Suprapubic skin (tissue), 4 donors: Measurements from ENCODE around the gene TRIM4. TPM values are rescaled to one million over a fixed set of nuclear protein-coding genes. Genes with fewer than 3 reads are reported as not detected.

Experiments
- DNase-seq, 2 donors: peaks; one replicate each; pipeline ENCODE4 v3.0.0-alpha.2; 2019; ENCODE audit warnings: low spot score in 2 of 2
- H3K27ac ChIP-seq: fragments of 200-600 bp; sonication (generic); one replicate; pipeline ENCODE4 v1.5.1; 2019
- H3K27me3 ChIP-seq: fragments of 200-600 bp; sonication (generic); one replicate; pipeline ENCODE4 v1.5.1; 2019
- H3K36me3 ChIP-seq: fragments of 200-600 bp; sonication (generic); one replicate; pipeline ENCODE4 v1.5.1; 2019
- H3K4me1 ChIP-seq: fragments of 200-600 bp; sonication (generic); one replicate; pipeline ENCODE4 v1.5.1; 2019
- H3K4me3 ChIP-seq: fragments of 200-600 bp; sonication (generic); one replicate; pipeline ENCODE4 v1.5.1; 2019; ENCODE audit warnings: mild to moderate bottlenecking
- H3K9me3 ChIP-seq: fragments of 200-600 bp; sonication (generic); one replicate; pipeline ENCODE4 v1.5.1; 2019
- CTCF ChIP-seq, 2 donors: fragments of 200-600 bp in 1 of 2; fragments of 450-650 bp in 1 of 2; sonication (generic) in 1 of 2; IDR thresholded peaks; one replicate each; pipeline ENCODE4 v1.5.1; 2016 to 2019; ENCODE audit warnings: antibody characterized with exemption in 2 of 2, mild to moderate bottlenecking in 1 of 2, moderate library complexity in 1 of 2
- EP300 ChIP-seq: sonication (generic); formaldehyde crosslinking; IDR thresholded peaks from one replicate; pipeline ENCODE4 v1.6.1; 2017; ENCODE audit warnings: antibody characterized with exemption
- POLR2A ChIP-seq, 2 donors: fragments of 450-650 bp; IDR thresholded peaks; one replicate each; pipeline ENCODE4 v1.6.1; 2017; ENCODE audit warnings: antibody characterized with exemption in 2 of 2, mild to moderate bottlenecking in 2 of 2, moderate library complexity in 2 of 2
- POLR2AphosphoS5 ChIP-seq, 3 donors: sonication (generic); formaldehyde crosslinking; IDR thresholded peaks; one replicate each; pipeline ENCODE4 v1.6.1; 2017; ENCODE audit warnings: antibody characterized with exemption in 3 of 3
- WGBS: methylation state at CpG from one replicate; pipeline ENCODE4 v1.1.5; 2018; 5-methylcytosine and 5-hydroxymethylcytosine counted together
- total RNA-seq, 4 donors: library from RNA; depleted of rRNA; stranded (reverse); fragments of >200 nt; gene quantifications; one replicate each; pipeline ENCODE4 v1.1.0, GENCODE V29; 2016

Gene TRIM4
- total RNA-seq, 4 donors from 2014 or later, result 40.2 to 56.7 (median 50.8) TPM

- Histone ChIP-seq H3K27ac (no peak overlapping the region), H3K9me3 (no peaks in the 10 kb centered on the region), H3K36me3 (no peaks in the 10 kb centered on the region), H3K4me3 (no peak overlapping the region), H3K4me1 (no peaks in the 10 kb centered on the region), H3K27me3 (no peaks in the 10 kb centered on the region)
- TF ChIP-seq POLR2A (IDR thresholded peaks at IDR 0.05) (no peak), POLR2AphosphoS5 (IDR thresholded peaks at IDR 0.05) (no peak), EP300 (no peak), CTCF (IDR thresholded peaks at IDR 0.05) (no peak)
- 52% methylated on average over 6 of the region's 6 CpGs for WGBS
- no peak for DNase-seq
Measured at GRCh38 chr7:99848420-99849216, 70.7 kb downstream of the TRIM4 start.

DNA sequence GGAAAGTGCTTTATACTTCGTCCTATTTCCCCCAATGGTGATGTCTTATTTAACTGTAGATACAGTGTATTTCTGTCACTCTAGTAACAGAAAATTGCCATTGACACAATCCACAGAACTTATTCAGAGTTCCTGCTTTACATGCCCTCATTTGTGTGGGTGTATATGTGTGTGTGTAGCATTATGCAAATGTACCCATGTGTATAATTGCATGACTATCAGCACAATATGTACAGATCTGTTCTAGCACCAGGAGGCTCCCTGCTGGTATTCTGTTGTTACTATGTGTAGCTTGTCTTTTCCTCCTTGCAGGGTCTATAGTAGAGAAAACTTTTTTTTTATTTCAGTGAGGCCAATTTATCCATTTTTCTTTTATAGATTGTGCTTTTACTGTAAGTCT lies 75.0 kb downstream of the TRIM4 start:
- no peak for TF ChIP-seq POLR2AphosphoS5 (IDR thresholded peaks at IDR 0.05)
- TF ChIP-seq EP300, result no peak
- no peak for TF ChIP-seq POLR2A (IDR thresholded peaks at IDR 0.05)
- no peak for TF ChIP-seq CTCF (IDR thresholded peaks at IDR 0.05)
- peaks cover 6% of the 10 kb centered on the region for H3K4me1 ChIP-seq
- no peak overlapping the region for H3K27ac ChIP-seq
- 64% methylated on average over 1 of the region's 1 CpG for WGBS
- no peak for DNase-seq
- H3K9me3 ChIP-seq, result no peaks in the 10 kb centered on the region
- H3K4me3 ChIP-seq, result no peak overlapping the region
- no peaks in the 10 kb centered on the region for H3K27me3 ChIP-seq
- H3K36me3 ChIP-seq, result no peaks in the 10 kb centered on the region

GRCh38 chr7:99843808-99844207 lies 75.5 kb downstream of the TRIM4 start:
- no peaks in the 10 kb centered on the region for H3K9me3 ChIP-seq
- no peak overlapping the region for H3K4me3 ChIP-seq
- DNase-seq, result no peak
- peaks cover 11% of the 10 kb centered on the region for H3K4me1 ChIP-seq
- 73% methylated on average over 4 of the region's 4 CpGs for WGBS
- no peak overlapping the region for H3K27ac ChIP-seq
- TF ChIP-seq POLR2A (IDR thresholded peaks at IDR 0.05) (no peak), EP300 (no peak), POLR2AphosphoS5 (IDR thresholded peaks at IDR 0.05) (no peak), CTCF (IDR thresholded peaks at IDR 0.05) (no peak)
- no peaks in the 10 kb centered on the region for H3K36me3 ChIP-seq
- H3K27me3 ChIP-seq, result no peaks in the 10 kb centered on the region

DNA sequence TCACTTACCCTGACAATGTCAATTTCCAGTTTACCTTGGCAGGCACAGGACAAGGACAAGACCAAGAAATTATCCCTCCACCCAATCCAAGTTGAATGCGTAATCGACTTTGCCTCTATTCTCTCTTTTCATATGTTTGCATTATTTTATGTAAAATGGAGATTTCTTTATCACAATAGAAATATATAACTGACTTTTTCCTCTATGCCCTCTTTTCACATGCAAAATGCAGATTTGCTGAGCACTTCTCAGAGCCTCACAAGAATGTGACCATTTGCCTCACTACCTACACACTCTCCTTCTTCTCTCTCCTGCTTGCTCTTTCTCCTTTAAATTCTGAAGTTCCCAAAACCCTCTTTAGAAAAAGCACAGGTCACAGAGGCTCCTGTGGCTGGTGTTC lies 76.4 kb downstream of the TRIM4 start:
- no peak overlapping the region for H3K27ac ChIP-seq
- no peaks in the 10 kb centered on the region for H3K9me3 ChIP-seq
- peaks cover 14% of the 10 kb centered on the region for H3K4me1 ChIP-seq
- no peak for DNase-seq
- H3K4me3 ChIP-seq, result no peak overlapping the region
- no peaks in the 10 kb centered on the region for H3K27me3 ChIP-seq
- WGBS, result 90% methylated on average over 2 of the region's 2 CpGs
- TF ChIP-seq POLR2A (IDR thresholded peaks at IDR 0.05), result no peak
- TF ChIP-seq EP300, result no peak
- no peak for TF ChIP-seq POLR2AphosphoS5 (IDR thresholded peaks at IDR 0.05)
- no peak for TF ChIP-seq CTCF (IDR thresholded peaks at IDR 0.05)
- no peaks in the 10 kb centered on the region for H3K36me3 ChIP-seq

Other genes starting within 250 kb of the TRIM4 start
- 100 to 1,000 TPM in 1 of 4 donors, 10 to 100 TPM in 3; 50.0 to 448 (median 92.1) TPM for gene CYP3A5, start 239.5 kb downstream of the TRIM4 start, total RNA-seq
- under 1 TPM in 1 of 4 donors, not detected in 3; 0.49 TPM for gene CYP3A7, start 184.3 kb downstream of the TRIM4 start, total RNA-seq
- gene CYP3A4, start 135.3 kb downstream of the TRIM4 start, total RNA-seq, result 1 to 10 TPM; 2.3 to 7.8 (median 4.4) TPM
- not detected for gene CYP3A43, start 91.5 kb downstream of the TRIM4 start, total RNA-seq
- gene OR2AE1, start 42.5 kb downstream of the TRIM4 start, total RNA-seq, result 1 to 10 TPM in 1 of 4 donors, not detected in 3; 1.5 TPM
- gene GJC3, start 10.1 kb upstream of the TRIM4 start, total RNA-seq, result 1 to 10 TPM; 1.9 to 2.9 (median 2.5) TPM
- gene AZGP1, start 56.5 kb upstream of the TRIM4 start, total RNA-seq, result 1,000 to 10,000 TPM in 1 of 4 donors, 100 to 1,000 TPM in 3; 529 to 1,010 (median 610) TPM
- 100 to 1,000 TPM in 1 of 4 donors, 10 to 100 TPM in 3; 50.5 to 106 (median 66.4) TPM for gene ZKSCAN1, start 96.1 kb upstream of the TRIM4 start, total RNA-seq
- 10 to 100 TPM in 3 of 4 donors, 1 to 10 TPM in 1; 8.9 to 18.5 (median 10.2) TPM for gene ZSCAN21, start 130.2 kb upstream of the TRIM4 start, total RNA-seq
- gene ZNF3, start 162.2 kb upstream of the TRIM4 start, total RNA-seq, result 10 to 100 TPM; 13.2 to 30.3 (median 24.4) TPM
- 10 to 100 TPM; 35.8 to 60.7 (median 47.7) TPM for gene COPS6, start 169.4 kb upstream of the TRIM4 start, total RNA-seq
- 10 to 100 TPM; 43.8 to 97.0 (median 51.8) TPM for gene MCM7, start 181.9 kb upstream of the TRIM4 start, total RNA-seq
- gene AP4M1, start 182.1 kb upstream of the TRIM4 start, total RNA-seq, result 10 to 100 TPM; 16.7 to 33.2 (median 31.8) TPM
- 10 to 100 TPM; 31.7 to 59.3 (median 48.9) TPM for gene TAF6, start 199.8 kb upstream of the TRIM4 start, total RNA-seq
- 1 to 10 TPM; 4.5 to 7.1 (median 5.4) TPM for gene CNPY4, start 200.1 kb upstream of the TRIM4 start, total RNA-seq
- gene MBLAC1, start 207.4 kb upstream of the TRIM4 start, total RNA-seq, result 1 to 10 TPM; 2.6 to 6.2 (median 3.6) TPM
- 100 to 1,000 TPM; 346 to 682 (median 537) TPM for gene LAMTOR4, start 229.4 kb upstream of the TRIM4 start, total RNA-seq
- 10 to 100 TPM; 19.7 to 69.0 (median 35.8) TPM for gene TRAPPC14, start 239.2 kb upstream of the TRIM4 start, total RNA-seq
- gene GAL3ST4, start 249.1 kb upstream of the TRIM4 start, total RNA-seq, result 10 to 100 TPM; 30.0 to 36.9 (median 33.0) TPM